Measurements from ENCODE around the gene SOS1.
"Not testable (repeated sequence)": the region's sequence is repeated elsewhere in the genome, so short reads cannot be mapped to it uniquely, and the experiment has no call there.

Gene SOS1

DNA sequence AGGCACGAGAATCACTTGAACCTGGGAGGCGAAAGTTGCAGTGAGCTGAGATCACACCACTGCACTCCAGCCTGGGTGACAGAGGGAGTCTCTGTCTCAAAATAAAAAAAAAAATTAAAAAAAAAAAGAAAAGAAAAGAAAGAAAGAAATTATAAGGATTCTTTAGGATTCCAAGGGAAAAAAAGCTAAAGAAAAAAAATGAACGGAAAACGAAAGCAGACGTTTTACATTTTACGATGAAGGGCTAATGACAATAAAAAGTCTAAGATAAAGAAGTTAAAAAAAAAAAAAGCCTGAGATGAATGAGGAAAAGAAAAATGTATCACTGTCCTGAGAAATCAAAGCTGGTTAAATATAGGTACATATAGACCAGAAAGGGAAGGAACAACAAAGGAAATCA lies 58.5 kb downstream of the SOS1 start:
- Mint-ChIP-seq H3K4me1 (ENCODE audit: low read depth) (no peaks in the 10 kb centered on the region), H3K36me3 (ENCODE audit: low read depth) (peaks cover 26% of the 10 kb centered on the region), H3K4me3 (no peak overlapping the region), H3K27me3 (no peaks in the 10 kb centered on the region), H3K9me3 (no peaks in the 10 kb centered on the region), H3K27ac (no peak overlapping the region)
- intact Hi-C loops (cut with micrococcal nuclease) = no loop called here

DNA sequence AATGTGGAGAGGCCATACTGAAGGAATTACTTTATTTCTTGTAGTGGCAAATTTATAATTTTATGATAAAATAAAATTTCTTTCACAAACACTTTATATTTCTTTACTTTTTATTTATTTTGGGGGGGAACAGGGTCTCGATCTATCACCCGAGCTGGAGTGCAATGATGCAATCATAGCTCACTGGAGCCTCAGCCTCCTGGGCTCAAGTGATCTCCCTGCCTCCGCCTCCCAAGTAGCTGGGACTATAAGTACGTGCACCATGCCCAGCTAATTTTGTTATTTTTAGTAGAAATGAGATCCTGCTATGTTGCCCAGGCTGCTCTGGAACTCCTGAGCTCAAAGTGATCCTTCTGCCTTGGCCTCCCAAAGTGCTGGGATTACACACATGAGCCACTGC lies 59.6 kb downstream of the SOS1 start:
- no peak overlapping the region for H3K4me3 Mint-ChIP-seq
- H3K9me3 Mint-ChIP-seq = no peaks in the 10 kb centered on the region
- H3K27ac Mint-ChIP-seq = no peak overlapping the region
- peaks cover 16% of the 10 kb centered on the region for H3K36me3 Mint-ChIP-seq (ENCODE audit: low read depth)
- H3K27me3 Mint-ChIP-seq = no peaks in the 10 kb centered on the region
- H3K4me1 Mint-ChIP-seq (ENCODE audit: low read depth) = no peaks in the 10 kb centered on the region
- intact Hi-C loops (cut with micrococcal nuclease) = no loop called here

- Mint-ChIP-seq H3K4me1 (ENCODE audit: low read depth) (no peaks in the 10 kb centered on the region), H3K9me3 (no peaks in the 10 kb centered on the region), H3K27me3 (no peaks in the 10 kb centered on the region), H3K36me3 (ENCODE audit: low read depth) (peaks cover 18% of the 10 kb centered on the region), H3K27ac (no peak overlapping the region), H3K4me3 (no peak overlapping the region)
- intact Hi-C loops (cut with micrococcal nuclease) = loop anchor here (1.0 kb wide), 1 partner anchor 169 kb away; no protein-coding TSS in a partner anchor
These were observed 61.4 kb downstream of the SOS1 start for GRCh38 chr2:39059366-39059952.

DNA sequence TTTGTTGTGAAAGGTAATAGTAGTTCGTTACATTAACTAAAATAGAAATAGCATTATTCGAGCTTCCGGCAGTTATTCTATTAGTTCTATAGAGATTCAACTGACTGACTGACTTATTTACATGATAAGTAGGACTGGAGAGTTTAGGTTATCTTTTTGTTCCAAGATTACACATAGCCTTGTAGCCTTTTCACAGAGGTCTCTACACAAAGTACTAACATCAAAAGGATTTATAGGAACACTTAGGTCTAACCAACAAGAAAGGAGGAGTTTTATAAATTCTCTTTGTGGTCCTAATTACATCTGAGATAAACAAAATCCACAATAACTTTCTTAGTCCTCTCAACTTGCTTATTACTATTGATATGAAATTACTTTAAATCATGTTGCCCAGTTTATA lies 62.8 kb downstream of the SOS1 start:
- H3K4me1 Mint-ChIP-seq (ENCODE audit: low read depth) = no peaks in the 10 kb centered on the region
- H3K4me3 Mint-ChIP-seq = no peak overlapping the region
- peaks cover 31% of the 10 kb centered on the region for H3K36me3 Mint-ChIP-seq (ENCODE audit: low read depth)
- no peaks in the 10 kb centered on the region for H3K27me3 Mint-ChIP-seq
- H3K27ac Mint-ChIP-seq = no peak overlapping the region
- intact Hi-C loops (cut with micrococcal nuclease) = no loop called here
- no peaks in the 10 kb centered on the region for H3K9me3 Mint-ChIP-seq

- H3K36me3 Mint-ChIP-seq (ENCODE audit: low read depth) = peaks cover 46% of the 10 kb centered on the region
- intact Hi-C loops (cut with micrococcal nuclease); H3K9me3 Mint-ChIP-seq; H3K4me1 Mint-ChIP-seq (ENCODE audit: low read depth); H3K27ac Mint-ChIP-seq; H3K27me3 Mint-ChIP-seq; H3K4me3 Mint-ChIP-seq: not testable (repeated sequence)
These were observed 68.2 kb downstream of the SOS1 start for GRCh38 chr2:39052665-39053064.

- H3K4me3 Mint-ChIP-seq = no peak overlapping the region
- H3K27me3 Mint-ChIP-seq = no peaks in the 10 kb centered on the region
- no peak overlapping the region for H3K27ac Mint-ChIP-seq
- intact Hi-C loops (cut with micrococcal nuclease) = no loop called here
- no peaks in the 10 kb centered on the region for H3K9me3 Mint-ChIP-seq
- H3K36me3 Mint-ChIP-seq (ENCODE audit: low read depth) = peaks cover 54% of the 10 kb centered on the region
- no peaks in the 10 kb centered on the region for H3K4me1 Mint-ChIP-seq (ENCODE audit: low read depth)
These were observed 70.7 kb downstream of the SOS1 start for GRCh38 chr2:39050109-39050508.

- no peak overlapping the region for H3K4me3 Mint-ChIP-seq
- peaks cover 35% of the 10 kb centered on the region for H3K36me3 Mint-ChIP-seq (ENCODE audit: low read depth)
- no peak overlapping the region for H3K27ac Mint-ChIP-seq
- H3K27me3 Mint-ChIP-seq = no peaks in the 10 kb centered on the region
- H3K4me1 Mint-ChIP-seq (ENCODE audit: low read depth) = no peaks in the 10 kb centered on the region
- intact Hi-C loops (cut with micrococcal nuclease) = no loop called here
- H3K9me3 Mint-ChIP-seq = no peaks in the 10 kb centered on the region
These were observed 81.8 kb downstream of the SOS1 start for GRCh38 chr2:39039072-39039471.

- Mint-ChIP-seq H3K27me3 (no peaks in the 10 kb centered on the region), H3K4me3 (no peak overlapping the region), H3K4me1 (ENCODE audit: low read depth) (no peaks in the 10 kb centered on the region), H3K27ac (no peak overlapping the region), H3K9me3 (no peaks in the 10 kb centered on the region), H3K36me3 (ENCODE audit: low read depth) (peaks cover 37% of the 10 kb centered on the region)
- intact Hi-C loops (cut with micrococcal nuclease) = no loop called here
These were observed 86.9 kb downstream of the SOS1 start for GRCh38 chr2:39033980-39034379.

- H3K4me3 Mint-ChIP-seq = no peak overlapping the region
- no peaks in the 10 kb centered on the region for H3K27me3 Mint-ChIP-seq
- H3K4me1 Mint-ChIP-seq (ENCODE audit: low read depth) = no peaks in the 10 kb centered on the region
- no peak overlapping the region for H3K27ac Mint-ChIP-seq
- intact Hi-C loops (cut with micrococcal nuclease) = no loop called here
- H3K36me3 Mint-ChIP-seq (ENCODE audit: low read depth) = peaks cover 27% of the 10 kb centered on the region
- no peaks in the 10 kb centered on the region for H3K9me3 Mint-ChIP-seq
These were observed 93.4 kb downstream of the SOS1 start for GRCh38 chr2:39027421-39027820.

- intact Hi-C loops (cut with micrococcal nuclease) = no loop called here
- Mint-ChIP-seq H3K27me3 (no peaks in the 10 kb centered on the region), H3K27ac (no peak overlapping the region)
These were observed 96.0 kb downstream of the SOS1 start for GRCh38 chr2:39024833-39025232.

DNA sequence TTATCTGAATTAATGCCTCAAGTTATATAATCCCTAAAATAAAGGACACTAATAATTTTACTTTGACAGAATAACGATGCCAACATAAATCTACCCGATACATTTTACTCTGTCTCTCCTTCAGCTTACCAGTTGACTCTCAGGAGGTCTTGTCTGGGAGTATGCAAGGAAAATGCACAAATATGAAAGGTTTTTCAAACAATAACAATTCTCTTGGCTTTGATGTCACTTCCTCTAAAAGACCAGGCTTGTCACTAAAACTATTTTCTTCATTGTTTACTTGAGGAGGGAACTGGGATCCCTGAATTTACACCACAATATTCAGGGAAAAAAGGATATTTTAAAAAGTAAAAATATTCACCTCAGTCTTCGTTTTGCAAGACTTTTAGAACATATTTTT lies 97.2 kb downstream of the SOS1 start:
- H3K9me3 Mint-ChIP-seq = no peaks in the 10 kb centered on the region
- H3K4me3 Mint-ChIP-seq = no peak overlapping the region
- intact Hi-C loops (cut with micrococcal nuclease) = no loop called here
- no peak overlapping the region for H3K27ac Mint-ChIP-seq
- H3K27me3 Mint-ChIP-seq = no peaks in the 10 kb centered on the region
- no peaks in the 10 kb centered on the region for H3K4me1 Mint-ChIP-seq (ENCODE audit: low read depth)
- peaks cover 22% of the 10 kb centered on the region for H3K36me3 Mint-ChIP-seq (ENCODE audit: low read depth)

More at GRCh38 chr2:39024833-39025232, 96.0 kb downstream of the SOS1 start:
- Mint-ChIP-seq H3K9me3 (no peaks in the 10 kb centered on the region), H3K36me3 (ENCODE audit: low read depth) (peaks cover 14% of the 10 kb centered on the region), H3K4me1 (ENCODE audit: low read depth) (no peaks in the 10 kb centered on the region), H3K4me3 (no peak overlapping the region)

- Mint-ChIP-seq H3K27ac (no peak overlapping the region), H3K27me3 (no peaks in the 10 kb centered on the region), H3K4me1 (ENCODE audit: low read depth) (no peaks in the 10 kb centered on the region), H3K36me3 (ENCODE audit: low read depth) (peaks cover 28% of the 10 kb centered on the region), H3K4me3 (no peak overlapping the region), H3K9me3 (no peaks in the 10 kb centered on the region)
- intact Hi-C loops (cut with micrococcal nuclease) = no loop called here
These were observed 98.1 kb downstream of the SOS1 start for GRCh38 chr2:39022642-39023235.

DNA sequence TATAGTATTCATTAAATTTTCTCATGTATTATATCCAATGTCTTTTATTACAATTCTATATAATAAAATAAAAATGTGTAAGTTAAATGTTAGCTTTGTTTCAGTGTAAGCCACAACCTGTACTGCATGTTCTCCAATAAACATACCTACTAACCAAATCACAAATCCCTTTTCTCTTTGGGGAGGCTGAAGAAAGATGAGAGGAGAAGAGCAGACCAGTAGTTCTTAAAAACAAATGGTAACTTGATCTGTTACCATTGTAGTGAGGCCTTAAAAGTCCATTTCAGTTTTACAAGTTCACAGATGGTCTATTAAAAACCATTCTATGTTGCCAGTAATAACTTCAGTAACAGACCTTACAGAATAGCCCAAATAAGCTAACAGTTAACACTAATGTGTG lies 100.5 kb downstream of the SOS1 start:
- Mint-ChIP-seq H3K9me3 (no peaks in the 10 kb centered on the region), H3K4me3 (no peak overlapping the region), H3K27ac (no peak overlapping the region), H3K27me3 (no peaks in the 10 kb centered on the region), H3K4me1 (ENCODE audit: low read depth) (no peaks in the 10 kb centered on the region), H3K36me3 (ENCODE audit: low read depth) (peaks cover 28% of the 10 kb centered on the region)
- intact Hi-C loops (cut with micrococcal nuclease) = no loop called here

- intact Hi-C loops (cut with micrococcal nuclease) = no loop called here
- no peaks in the 10 kb centered on the region for H3K9me3 Mint-ChIP-seq
These were observed 102.2 kb downstream of the SOS1 start for GRCh38 chr2:39018638-39019037.

GRCh38 chr2:39017334-39017733 lies 103.5 kb downstream of the SOS1 start:
- intact Hi-C loops (cut with micrococcal nuclease) = no loop called here
- Mint-ChIP-seq H3K27me3 (no peaks in the 10 kb centered on the region), H3K4me3 (no peak overlapping the region), H3K36me3 (ENCODE audit: low read depth) (peaks cover 27% of the 10 kb centered on the region), H3K4me1 (ENCODE audit: low read depth) (no peaks in the 10 kb centered on the region), H3K27ac (no peak overlapping the region), H3K9me3 (no peaks in the 10 kb centered on the region)

More at GRCh38 chr2:39018638-39019037, 102.2 kb downstream of the SOS1 start:
- H3K4me3 Mint-ChIP-seq = no peak overlapping the region
- H3K27ac Mint-ChIP-seq = no peak overlapping the region
- no peaks in the 10 kb centered on the region for H3K4me1 Mint-ChIP-seq (ENCODE audit: low read depth)
- H3K27me3 Mint-ChIP-seq = no peaks in the 10 kb centered on the region
- peaks cover 28% of the 10 kb centered on the region for H3K36me3 Mint-ChIP-seq (ENCODE audit: low read depth)
